Mesenchymal stem cell (in vitro differentiated cells and primary cell): ENCODE measurements around the gene SLPI.

ENCODE experiments used
- DNase-seq: peaks from one replicate; pipeline ENCODE4 v3.0.0-alpha.2; 2013
- H2AFZ ChIP-seq: one replicate; pipeline ENCODE4 v1.6.1; 2013; ENCODE audit warnings: low read depth, mild to moderate bottlenecking, control low read depth, inconsistent platforms, low read length, moderate library complexity
- H2AK5ac ChIP-seq: 2 replicates; pipeline ENCODE4 v1.6.1; 2013; ENCODE audit warnings: low read length, moderate library complexity, mild to moderate bottlenecking, inconsistent platforms; ENCODE audit not compliant: severe bottlenecking
- H2BK120ac ChIP-seq: one replicate; pipeline ENCODE4 v1.6.1; 2013; ENCODE audit warnings: low read depth, mild to moderate bottlenecking, inconsistent platforms, low read length, moderate library complexity
- H2BK12ac ChIP-seq, 2 experiments: one replicate each; pipeline ENCODE4 v1.6.1; 2013; ENCODE audit warnings: inconsistent platforms in 2 of 2, low read length in 2 of 2, mild to moderate bottlenecking in 2 of 2, moderate library complexity in 2 of 2, control low read depth in 1 of 2
- H2BK15ac ChIP-seq: one replicate; pipeline ENCODE4 v1.6.1; 2013; ENCODE audit warnings: mild to moderate bottlenecking, low read depth, inconsistent platforms; ENCODE audit not compliant: poor library complexity, severe bottlenecking
- H2BK5ac ChIP-seq: 2 replicates; pipeline ENCODE4 v1.6.1; 2013; ENCODE audit warnings: low read depth, mild to moderate bottlenecking, low read length, control low read depth, inconsistent platforms; ENCODE audit not compliant: poor library complexity, severe bottlenecking
- H3K14ac ChIP-seq, 2 experiments: one replicate each; pipeline ENCODE4 v1.6.1; 2013; ENCODE audit warnings: inconsistent platforms in 2 of 2, low read length in 2 of 2, control low read depth in 1 of 2, mild to moderate bottlenecking in 1 of 2, moderate library complexity in 1 of 2
- H3K18ac ChIP-seq, 2 experiments: one replicate each; pipeline ENCODE4 v1.6.1; 2013; ENCODE audit warnings: inconsistent platforms in 2 of 2, low read length in 2 of 2, control low read depth in 1 of 2, low read depth in 1 of 2, mild to moderate bottlenecking in 1 of 2
- H3K23ac ChIP-seq, 2 experiments: one replicate each; pipeline ENCODE4 v1.6.1; 2013; ENCODE audit warnings: inconsistent platforms in 2 of 2, low read length in 2 of 2, mild to moderate bottlenecking in 2 of 2, moderate library complexity in 2 of 2, control low read depth in 1 of 2
- H3K27ac ChIP-seq: 2 replicates; pipeline ENCODE4 v1.5.1; 2013; ENCODE audit warnings: mild to moderate bottlenecking, moderate library complexity, low read length, control low read depth, inconsistent platforms; ENCODE audit not compliant: poor library complexity, severe bottlenecking
- H3K27me3 ChIP-seq, 2 experiments: 2 replicates each; pipeline versions ENCODE4 v1.6.1 to v1.7.0; 2013; ENCODE audit warnings: low read length in 2 of 2, mild to moderate bottlenecking in 2 of 2, moderate library complexity in 2 of 2, control low read depth in 1 of 2, inconsistent platforms in 1 of 2; ENCODE audit not compliant: control insufficient read depth in 1 of 2, insufficient read depth in 1 of 2
- H3K36me3 ChIP-seq, 2 experiments: 2 replicates each; pipeline versions ENCODE4 v1.6.1 to v1.7.0; 2013; ENCODE audit warnings: low read length in 2 of 2, control low read depth in 1 of 2, inconsistent platforms in 1 of 2, low read depth in 1 of 2, mild to moderate bottlenecking in 1 of 2; ENCODE audit not compliant: insufficient read depth in 2 of 2, control insufficient read depth in 1 of 2
- H3K4ac ChIP-seq, 2 experiments: one replicate each; pipeline ENCODE4 v1.6.1; 2013; ENCODE audit warnings: inconsistent platforms in 2 of 2, low read length in 2 of 2, mild to moderate bottlenecking in 2 of 2, moderate library complexity in 2 of 2, control low read depth in 1 of 2, low read depth in 1 of 2
- H3K4me1 ChIP-seq: 2 replicates; pipeline ENCODE4 v1.6.1; 2013; ENCODE audit warnings: low read depth, low read length, control low read depth; ENCODE audit not compliant: control insufficient read depth, insufficient read depth
- H3K4me2 ChIP-seq: 2 replicates; pipeline ENCODE4 v1.6.1; 2013; ENCODE audit warnings: low read length, mild to moderate bottlenecking, inconsistent platforms; ENCODE audit not compliant: poor library complexity, severe bottlenecking
- H3K4me3 ChIP-seq, 2 experiments: 2 replicates each; pipeline versions ENCODE4 v1.5.1 to v1.7.0; 2013; ENCODE audit warnings: low read length in 2 of 2, mild to moderate bottlenecking in 2 of 2, control low read depth in 1 of 2, low read depth in 1 of 2; ENCODE audit not compliant: insufficient read depth in 1 of 2
- H3K79me1 ChIP-seq: replicated peaks from 2 replicates; pipeline ENCODE4 v1.6.1; 2013; ENCODE audit warnings: mild to moderate bottlenecking, control low read depth, low read length, inconsistent platforms; ENCODE audit not compliant: poor library complexity, severe bottlenecking
- H3K9ac ChIP-seq: 2 replicates; pipeline ENCODE4 v1.7.0; 2013; ENCODE audit warnings: mild to moderate bottlenecking, low read length, moderate library complexity
- H3K9me3 ChIP-seq: 2 replicates; pipeline ENCODE4 v1.7.0; 2013; ENCODE audit warnings: mild to moderate bottlenecking, low read length; ENCODE audit not compliant: control insufficient read depth
- H4K8ac ChIP-seq: one replicate; pipeline ENCODE4 v1.6.1; 2013; ENCODE audit warnings: inconsistent platforms, mild to moderate bottlenecking, low read length, moderate library complexity
- H4K91ac ChIP-seq: one replicate; pipeline ENCODE4 v1.6.1; 2013; ENCODE audit warnings: mild to moderate bottlenecking, low read length, inconsistent platforms
- WGBS: methylation state at CpG from one replicate; pipeline ENCODE4 v1.1.7; 2013; ENCODE audit warnings: mixed read lengths; 5-methylcytosine and 5-hydroxymethylcytosine counted together

Gene SLPI

DNA sequence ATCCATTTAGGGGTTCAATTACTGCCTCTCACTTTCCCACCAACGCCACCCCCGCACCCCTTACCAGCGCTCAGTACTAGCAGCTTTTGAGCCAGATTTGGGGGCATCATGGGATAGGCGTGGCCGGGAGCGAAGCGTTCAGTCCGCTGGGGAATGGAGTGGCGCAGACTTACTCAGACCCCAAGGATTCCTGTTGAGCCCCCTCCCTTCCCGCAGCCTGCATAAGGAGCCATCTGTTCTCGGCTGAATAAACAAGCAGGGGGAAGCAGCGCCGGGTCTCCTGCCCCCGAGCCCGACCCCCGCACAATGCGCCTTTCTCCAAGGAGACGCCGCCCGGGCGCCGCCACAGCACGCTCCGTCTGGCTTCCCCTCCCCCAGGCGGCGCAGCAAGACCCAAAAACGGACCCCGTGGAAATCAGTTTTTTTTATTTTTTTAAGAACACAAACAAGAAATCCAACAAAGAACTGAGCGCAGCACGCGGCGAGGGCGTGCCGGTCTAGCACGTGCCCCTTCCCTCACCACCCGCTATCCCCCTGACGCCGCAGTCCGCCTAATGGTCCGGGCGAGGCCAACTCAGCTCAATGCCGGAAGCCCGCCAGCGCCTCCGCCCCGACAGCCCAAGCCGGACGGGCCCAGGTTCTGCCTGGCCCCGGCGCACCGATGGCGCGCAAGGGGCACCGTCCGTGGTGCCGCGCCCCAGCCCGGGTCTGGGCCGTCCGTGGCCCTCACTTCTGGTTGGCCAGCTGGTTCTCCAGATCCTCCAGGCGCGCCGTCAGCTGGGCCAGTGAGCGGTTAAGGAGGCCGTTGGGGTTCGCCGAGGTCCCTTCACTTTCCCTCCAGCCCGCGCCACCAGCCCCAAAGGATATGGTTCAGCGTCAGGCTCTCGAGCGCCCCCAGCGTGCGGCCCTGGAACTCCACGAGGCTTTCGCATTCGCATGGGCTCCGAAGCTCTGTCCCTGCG, 39.0 kb upstream of the SLPI start:
- H3K4ac ChIP-seq: peak overlapping the region in 1 of 2 experiments; percentile 72
- H3K27me3 ChIP-seq: peaks cover 6 to 24% of the 10 kb centered on the region in 2 experiments
- H4K91ac ChIP-seq: peak overlapping the region; percentile 81
- H3K4me2 ChIP-seq: peak overlapping the region; percentile 93
- no peaks in the 10 kb centered on the region for H3K9me3 ChIP-seq
- H2BK120ac ChIP-seq: peak overlapping the region; percentile 12
- peak overlapping the region; percentile 95 for H2AFZ ChIP-seq
- H3K14ac ChIP-seq: peak overlapping the region in 1 of 2 experiments; percentile 77
- peak; percentile 73 for DNase-seq
- H3K27ac ChIP-seq: no peak overlapping the region
- peak overlapping the region in 1 of 2 experiments; percentile 14 for H3K23ac ChIP-seq
- no peak overlapping the region for H2AK5ac ChIP-seq
- peak overlapping the region; percentile 87 for H2BK15ac ChIP-seq
- WGBS: 3% methylated on average over 78 of the region's 79 CpGs
- peak overlapping the region in 1 of 2 experiments; percentile 57 for H2BK12ac ChIP-seq
- H3K18ac ChIP-seq: peak overlapping the region; percentile 63 to 91
- no peaks in the 10 kb centered on the region for H3K36me3 ChIP-seq
- H4K8ac ChIP-seq: peak overlapping the region; percentile 76
- H3K79me1 ChIP-seq: no peaks in the 10 kb centered on the region
- H3K4me3 ChIP-seq: peak overlapping the region; percentile 64 to 77
- no peak overlapping the region for H2BK5ac ChIP-seq
- H3K4me1 ChIP-seq: peaks cover 8% of the 10 kb centered on the region
- H3K9ac ChIP-seq: peak overlapping the region; percentile 66

DNA sequence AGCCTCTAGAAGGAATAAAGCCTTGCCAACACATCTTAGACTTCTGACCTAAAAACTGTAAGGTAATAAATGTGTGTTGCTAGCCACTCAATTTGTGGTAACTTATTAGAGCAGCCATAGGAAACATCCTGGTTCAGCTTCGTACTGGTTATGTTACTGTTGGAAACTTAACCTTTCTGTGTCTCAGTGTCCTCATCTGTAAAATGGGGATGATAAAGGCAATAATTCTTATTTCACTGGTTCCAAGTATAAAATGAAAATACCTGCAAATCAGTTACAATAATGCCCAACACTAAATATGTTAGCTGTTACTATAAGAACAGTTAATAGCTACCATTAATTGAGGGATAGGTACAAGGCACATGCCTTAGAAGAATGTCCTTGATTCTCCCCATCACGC, 38.0 kb upstream of the SLPI start:
- WGBS: 95% methylated on average over 2 of the region's 2 CpGs
- no peak overlapping the region for H3K4me2 ChIP-seq
- H3K9ac ChIP-seq: no peak overlapping the region
- no peak for DNase-seq
- H2AFZ ChIP-seq: no peak overlapping the region
- H3K9me3 ChIP-seq: no peaks in the 10 kb centered on the region
- H4K8ac ChIP-seq: no peak overlapping the region
- no peaks in the 10 kb centered on the region for H3K36me3 ChIP-seq
- no peak overlapping the region for H2BK120ac ChIP-seq
- no peak overlapping the region for H3K27ac ChIP-seq
- H3K27me3 ChIP-seq: peaks cover 15 to 29% of the 10 kb centered on the region in 2 experiments
- H3K14ac ChIP-seq: no peak overlapping the region
- H2BK5ac ChIP-seq: no peak overlapping the region
- no peak overlapping the region for H2BK15ac ChIP-seq
- no peak overlapping the region for H3K23ac ChIP-seq
- no peaks in the 10 kb centered on the region for H3K79me1 ChIP-seq
- H3K18ac ChIP-seq: no peak overlapping the region
- no peak overlapping the region for H3K4me3 ChIP-seq
- H4K91ac ChIP-seq: no peak overlapping the region
- no peak overlapping the region for H2BK12ac ChIP-seq
- peaks cover 8% of the 10 kb centered on the region for H3K4me1 ChIP-seq
- H2AK5ac ChIP-seq: no peak overlapping the region
- no peak overlapping the region for H3K4ac ChIP-seq

DNA sequence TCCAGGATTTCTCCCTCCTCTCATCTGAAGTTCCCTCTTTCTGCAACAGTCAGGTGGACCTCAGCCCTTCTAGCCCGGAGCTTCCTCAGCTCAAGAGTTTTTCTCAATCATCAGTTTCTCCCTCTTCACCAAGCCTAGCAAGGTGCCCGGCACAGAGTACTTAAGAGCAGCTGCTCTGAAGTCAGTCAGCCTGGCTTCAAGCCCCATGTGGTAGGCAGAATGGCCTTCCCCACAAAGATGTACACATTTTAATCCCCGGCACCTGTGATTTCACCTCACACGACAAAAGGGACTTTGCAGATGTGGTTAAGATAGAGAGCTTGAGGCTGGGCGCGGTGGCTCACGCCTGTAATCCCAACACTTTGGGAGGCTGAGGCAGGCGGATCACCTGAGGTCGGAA, 37.2 kb upstream of the SLPI start:
- Histone ChIP-seq H3K23ac (no peak overlapping the region), H3K27me3 (peaks cover 18 to 30% of the 10 kb centered on the region in 2 experiments), H2BK15ac (no peak overlapping the region), H3K79me1 (no peaks in the 10 kb centered on the region), H3K9ac (no peak overlapping the region), H2AFZ (no peak overlapping the region), H3K4ac (no peak overlapping the region), H3K4me1 (peaks cover 8% of the 10 kb centered on the region), H3K4me3 (no peak overlapping the region), H2BK120ac (no peak overlapping the region), H3K18ac (no peak overlapping the region), H2BK12ac (no peak overlapping the region), H3K36me3 (no peaks in the 10 kb centered on the region), H2AK5ac (no peak overlapping the region), H3K14ac (no peak overlapping the region), H4K91ac (no peak overlapping the region), H3K4me2 (no peak overlapping the region), H2BK5ac (no peak overlapping the region), H3K27ac (no peak overlapping the region), H3K9me3 (no peaks in the 10 kb centered on the region), H4K8ac (no peak overlapping the region)
- WGBS: 85% methylated on average over 4 of the region's 9 CpGs
- no peak for DNase-seq

DNA sequence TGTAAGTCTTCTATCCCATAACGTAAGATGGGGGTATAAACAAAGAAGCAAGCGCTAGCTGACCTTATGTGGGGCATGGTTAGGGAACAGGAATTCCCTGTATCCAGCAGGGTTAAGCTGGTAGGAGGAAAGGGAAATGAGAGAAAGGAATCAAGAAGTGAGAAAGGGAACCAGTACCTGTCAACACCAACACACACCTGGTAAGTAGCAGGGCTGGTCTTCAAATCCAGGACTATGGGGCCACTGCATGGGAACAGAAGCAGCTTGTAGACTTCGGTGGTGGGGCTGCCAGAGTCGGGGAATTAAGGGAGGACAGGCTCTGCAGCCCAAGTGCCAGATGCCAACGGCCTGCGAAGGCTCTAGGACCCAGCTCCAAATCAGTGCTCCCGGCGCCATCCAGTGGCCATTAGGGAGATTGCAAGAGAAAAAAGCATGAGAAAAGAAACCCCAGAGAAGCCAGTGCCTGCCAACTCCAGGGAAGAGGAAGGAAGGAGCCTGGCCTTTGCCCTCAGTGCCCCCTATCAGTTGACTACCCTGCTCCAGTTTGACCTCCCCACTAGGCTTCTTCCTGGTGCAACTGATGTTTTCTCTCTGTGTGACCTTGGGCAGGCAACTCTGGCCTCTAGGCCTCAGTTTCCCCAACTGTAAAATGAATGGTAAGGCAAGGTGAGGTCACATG, 36.5 kb upstream of the SLPI start:
- Histone ChIP-seq H2BK15ac (no peak overlapping the region), H3K23ac (no peak overlapping the region), H2BK5ac (no peak overlapping the region), H2BK12ac (no peak overlapping the region), H3K4me2 (no peak overlapping the region), H3K4ac (no peak overlapping the region), H3K27ac (no peak overlapping the region), H3K9ac (no peak overlapping the region), H2BK120ac (no peak overlapping the region), H3K14ac (no peak overlapping the region), H3K27me3 (peaks cover 18 to 30% of the 10 kb centered on the region in 2 experiments), H3K18ac (no peak overlapping the region), H3K9me3 (no peaks in the 10 kb centered on the region), H4K91ac (no peak overlapping the region), H3K36me3 (no peaks in the 10 kb centered on the region), H3K4me1 (peaks cover 8% of the 10 kb centered on the region), H3K79me1 (no peaks in the 10 kb centered on the region), H4K8ac (no peak overlapping the region), H2AFZ (no peak overlapping the region), H3K4me3 (no peak overlapping the region), H2AK5ac (no peak overlapping the region)
- WGBS: 20% methylated on average over 8 of the region's 8 CpGs
- peak; percentile 78 for DNase-seq
